Measurements from ENCODE around the gene LPO.

Gene LPO

GRCh38 chr17:58200024-58200633 is 38.3 kb upstream of the LPO start:
- ATAC-seq = peak; percentile 96

GRCh38 chr17:58202859-58203258 is 35.5 kb upstream of the LPO start:
- no peak for ATAC-seq
- TF ChIP-seq ARNTL (CRISPR knock-in tag; IDR thresholded peaks at IDR 0.05; ENCODE audit: borderline replicate concordance, low read depth) (no peak), ZFP3 (CRISPR knock-in tag; IDR thresholded peaks at IDR 0.05) (no peak), ZNF565 (CRISPR knock-in tag; conservative IDR thresholded peaks at IDR 0.05; ENCODE audit: low read depth) (no peak), OSR1 (CRISPR knock-in tag; IDR thresholded peaks at IDR 0.05) (no peak), PPARA (CRISPR knock-in tag; IDR thresholded peaks at IDR 0.05; ENCODE audit: borderline replicate concordance) (no peak), BACH2 (CRISPR knock-in tag; IDR thresholded peaks at IDR 0.05; ENCODE audit: borderline replicate concordance) (no peak), CSDC2 (CRISPR knock-in tag; IDR thresholded peaks at IDR 0.05) (no peak), ZFP30 (CRISPR knock-in tag; IDR thresholded peaks at IDR 0.05) (no peak), RARB (CRISPR knock-in tag; IDR thresholded peaks at IDR 0.05) (no peak), TOX (CRISPR knock-in tag; IDR thresholded peaks at IDR 0.05; ENCODE audit: borderline replicate concordance) (no peak), ZNF70 (CRISPR knock-in tag; IDR thresholded peaks at IDR 0.05) (no peak), GLIS3 (CRISPR knock-in tag; IDR thresholded peaks at IDR 0.05) (no peak), ZNF8 (CRISPR knock-in tag; IDR thresholded peaks at IDR 0.05) (no peak), TSHZ2 (CRISPR knock-in tag; IDR thresholded peaks at IDR 0.05) (no peak), ZC3H10 (CRISPR knock-in tag; IDR thresholded peaks at IDR 0.05) (no peak), ISL1 (CRISPR knock-in tag; IDR thresholded peaks at IDR 0.05) (no peak)
- TF ChIP-seq, protein P1, sequence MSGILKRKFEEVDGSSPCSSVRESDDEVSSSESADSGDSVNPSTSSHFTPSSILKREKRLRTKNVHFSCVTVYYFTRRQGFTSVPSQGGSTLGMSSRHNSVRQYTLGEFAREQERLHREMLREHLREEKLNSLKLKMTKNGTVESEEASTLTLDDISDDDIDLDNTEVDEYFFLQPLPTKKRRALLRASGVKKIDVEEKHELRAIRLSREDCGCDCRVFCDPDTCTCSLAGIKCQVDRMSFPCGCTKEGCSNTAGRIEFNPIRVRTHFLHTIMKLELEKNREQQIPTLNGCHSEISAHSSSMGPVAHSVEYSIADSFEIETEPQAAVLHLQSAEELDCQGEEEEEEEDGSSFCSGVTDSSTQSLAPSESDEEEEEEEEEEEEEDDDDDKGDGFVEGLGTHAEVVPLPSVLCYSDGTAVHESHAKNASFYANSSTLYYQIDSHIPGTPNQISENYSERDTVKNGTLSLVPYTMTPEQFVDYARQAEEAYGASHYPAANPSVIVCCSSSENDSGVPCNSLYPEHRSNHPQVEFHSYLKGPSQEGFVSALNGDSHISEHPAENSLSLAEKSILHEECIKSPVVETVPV (CRISPR knock-in tag; IDR thresholded peaks at IDR 0.05) = no peak

More at GRCh38 chr17:58200024-58200633, 38.3 kb upstream of the LPO start:
- TF ChIP-seq ZFP3 (CRISPR knock-in tag; IDR thresholded peaks at IDR 0.05) (no peak), PPARA (CRISPR knock-in tag; IDR thresholded peaks at IDR 0.05; ENCODE audit: borderline replicate concordance) (no peak), SNAI2 (CRISPR knock-in tag; IDR thresholded peaks at IDR 0.05) (no peak)

GRCh38 chr17:58204796-58205195 is 33.6 kb upstream of the LPO start:
- TF ChIP-seq TOX (CRISPR knock-in tag; IDR thresholded peaks at IDR 0.05; ENCODE audit: borderline replicate concordance) = no peak
- TF ChIP-seq GLIS3 (CRISPR knock-in tag; IDR thresholded peaks at IDR 0.05) = no peak
- no peak for TF ChIP-seq OSR1 (CRISPR knock-in tag; IDR thresholded peaks at IDR 0.05)
- TF ChIP-seq ZFP3 (CRISPR knock-in tag; IDR thresholded peaks at IDR 0.05) = no peak
- TF ChIP-seq, protein P2, sequence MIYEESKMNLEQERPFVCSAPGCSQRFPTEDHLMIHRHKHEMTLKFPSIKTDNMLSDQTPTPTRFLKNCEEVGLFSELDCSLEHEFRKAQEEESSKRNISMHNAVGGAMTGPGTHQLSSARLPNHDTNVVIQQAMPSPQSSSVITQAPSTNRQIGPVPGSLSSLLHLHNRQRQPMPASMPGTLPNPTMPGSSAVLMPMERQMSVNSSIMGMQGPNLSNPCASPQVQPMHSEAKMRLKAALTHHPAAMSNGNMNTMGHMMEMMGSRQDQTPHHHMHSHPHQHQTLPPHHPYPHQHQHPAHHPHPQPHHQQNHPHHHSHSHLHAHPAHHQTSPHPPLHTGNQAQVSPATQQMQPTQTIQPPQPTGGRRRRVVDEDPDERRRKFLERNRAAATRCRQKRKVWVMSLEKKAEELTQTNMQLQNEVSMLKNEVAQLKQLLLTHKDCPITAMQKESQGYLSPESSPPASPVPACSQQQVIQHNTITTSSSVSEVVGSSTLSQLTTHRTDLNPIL (CRISPR knock-in tag; IDR thresholded peaks at IDR 0.05; ENCODE audit: low read depth) = no peak
- no peak for ATAC-seq

DNA sequence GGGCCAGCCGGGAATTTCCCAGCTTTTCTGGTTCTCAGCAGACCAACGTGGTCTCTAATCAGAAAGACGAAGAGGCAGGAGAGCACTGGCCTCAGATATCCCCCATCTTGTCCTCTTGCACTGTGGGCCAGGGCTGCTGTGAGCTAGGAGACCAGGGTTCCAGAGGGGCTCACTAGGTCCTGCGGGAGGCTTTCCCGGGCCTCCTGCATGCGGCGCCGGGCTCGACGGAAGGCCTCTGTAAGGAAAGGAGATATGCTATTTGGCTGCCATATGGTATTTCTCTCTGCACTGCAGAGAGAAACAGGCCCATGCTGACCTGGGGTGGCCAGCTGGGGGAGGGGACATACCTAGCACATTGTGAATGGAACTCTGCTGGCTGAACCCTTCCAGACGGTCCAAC is 32.4 kb upstream of the LPO start:
- no peak for ATAC-seq
- TF ChIP-seq TOX (CRISPR knock-in tag; IDR thresholded peaks at IDR 0.05; ENCODE audit: borderline replicate concordance) (no peak), TCF4 (CRISPR knock-in tag; IDR thresholded peaks at IDR 0.05; ENCODE audit: borderline replicate concordance) (no peak), SNAI2 (CRISPR knock-in tag; IDR thresholded peaks at IDR 0.05) (no peak), TSHZ2 (CRISPR knock-in tag; IDR thresholded peaks at IDR 0.05) (no peak), ARNTL (CRISPR knock-in tag; IDR thresholded peaks at IDR 0.05; ENCODE audit: borderline replicate concordance, low read depth) (no peak), PATZ1 (CRISPR knock-in tag; IDR thresholded peaks at IDR 0.05; ENCODE audit: borderline replicate concordance) (no peak), ZFP3 (CRISPR knock-in tag; IDR thresholded peaks at IDR 0.05) (no peak), OSR1 (CRISPR knock-in tag; IDR thresholded peaks at IDR 0.05) (no peak), BACH2 (CRISPR knock-in tag; IDR thresholded peaks at IDR 0.05; ENCODE audit: borderline replicate concordance) (no peak)
- TF ChIP-seq, protein P2 (CRISPR knock-in tag; IDR thresholded peaks at IDR 0.05; ENCODE audit: low read depth) = no peak
- TF ChIP-seq, protein P3, sequence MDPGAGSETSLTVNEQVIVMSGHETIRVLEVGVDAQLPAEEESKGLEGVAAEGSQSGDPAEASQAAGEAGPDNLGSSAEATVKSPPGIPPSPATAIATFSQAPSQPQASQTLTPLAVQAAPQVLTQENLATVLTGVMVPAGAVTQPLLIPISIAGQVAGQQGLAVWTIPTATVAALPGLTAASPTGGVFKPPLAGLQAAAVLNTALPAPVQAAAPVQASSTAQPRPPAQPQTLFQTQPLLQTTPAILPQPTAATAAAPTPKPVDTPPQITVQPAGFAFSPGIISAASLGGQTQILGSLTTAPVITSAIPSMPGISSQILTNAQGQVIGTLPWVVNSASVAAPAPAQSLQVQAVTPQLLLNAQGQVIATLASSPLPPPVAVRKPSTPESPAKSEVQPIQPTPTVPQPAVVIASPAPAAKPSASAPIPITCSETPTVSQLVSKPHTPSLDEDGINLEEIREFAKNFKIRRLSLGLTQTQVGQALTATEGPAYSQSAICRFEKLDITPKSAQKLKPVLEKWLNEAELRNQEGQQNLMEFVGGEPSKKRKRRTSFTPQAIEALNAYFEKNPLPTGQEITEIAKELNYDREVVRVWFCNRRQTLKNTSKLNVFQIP (CRISPR knock-in tag; IDR thresholded peaks at IDR 0.05; ENCODE audit: borderline replicate concordance, low read depth) = no peak
